Muscle of back (tissue), 10 donors: ENCODE measurements around the gene PDS5A. TPM values are rescaled to one million over a fixed set of nuclear protein-coding genes. Genes with fewer than 3 reads are reported as not detected.

Experiments used
- polyA plus RNA-seq, 10 donors: library from polyadenylated mRNA; unstranded; fragments of 120-200 nt; gene quantifications; one replicate each; pipeline ENCODE4 v1.2.1, GENCODE V29; 2013; ENCODE audit not compliant: insufficient read length in 10 of 10

The PDS5A gene
- polyA plus RNA-seq, 10 donors, result 28.4 to 43.2 (median 37.2) TPM

Other genes starting within 250 kb of the PDS5A start
- 10 to 100 TPM in 9 of 10 donors, 1 to 10 TPM in 1; 9.5 to 16.6 (median 13.5) TPM for gene N4BP2, start 78.9 kb upstream of the PDS5A start, polyA plus RNA-seq
- 1 to 10 TPM in 2 of 10 donors, under 1 TPM in 8; 0.07 to 6.5 (median 0.55) TPM for gene RHOH, start 219.1 kb upstream of the PDS5A start, polyA plus RNA-seq